Measurements from ENCODE around the gene DHODH.

GRCh38 chr16:72027669-72028378, 19.3 kb downstream of the DHODH start:
- TF ChIP-seq, protein P1, sequence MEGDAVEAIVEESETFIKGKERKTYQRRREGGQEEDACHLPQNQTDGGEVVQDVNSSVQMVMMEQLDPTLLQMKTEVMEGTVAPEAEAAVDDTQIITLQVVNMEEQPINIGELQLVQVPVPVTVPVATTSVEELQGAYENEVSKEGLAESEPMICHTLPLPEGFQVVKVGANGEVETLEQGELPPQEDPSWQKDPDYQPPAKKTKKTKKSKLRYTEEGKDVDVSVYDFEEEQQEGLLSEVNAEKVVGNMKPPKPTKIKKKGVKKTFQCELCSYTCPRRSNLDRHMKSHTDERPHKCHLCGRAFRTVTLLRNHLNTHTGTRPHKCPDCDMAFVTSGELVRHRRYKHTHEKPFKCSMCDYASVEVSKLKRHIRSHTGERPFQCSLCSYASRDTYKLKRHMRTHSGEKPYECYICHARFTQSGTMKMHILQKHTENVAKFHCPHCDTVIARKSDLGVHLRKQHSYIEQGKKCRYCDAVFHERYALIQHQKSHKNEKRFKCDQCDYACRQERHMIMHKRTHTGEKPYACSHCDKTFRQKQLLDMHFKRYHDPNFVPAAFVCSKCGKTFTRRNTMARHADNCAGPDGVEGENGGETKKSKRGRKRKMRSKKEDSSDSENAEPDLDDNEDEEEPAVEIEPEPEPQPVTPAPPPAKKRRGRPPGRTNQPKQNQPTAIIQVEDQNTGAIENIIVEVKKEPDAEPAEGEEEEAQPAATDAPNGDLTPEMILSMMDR (IDR thresholded peaks at IDR 0.05), result no peak
- TF ChIP-seq EP300 (IDR thresholded peaks at IDR 0.05) (no peak), POLR2A (IDR thresholded peaks at IDR 0.05) (no peak), POLR2AphosphoS5 (IDR thresholded peaks at IDR 0.05) (no peak)

All from sigmoid colon (tissue), 4 donors.